ENCODE data around the gene DPRX. TPM values are rescaled to one million over a fixed set of nuclear protein-coding genes. Genes with fewer than 3 reads are reported as not detected.

The DPRX gene, protein sequence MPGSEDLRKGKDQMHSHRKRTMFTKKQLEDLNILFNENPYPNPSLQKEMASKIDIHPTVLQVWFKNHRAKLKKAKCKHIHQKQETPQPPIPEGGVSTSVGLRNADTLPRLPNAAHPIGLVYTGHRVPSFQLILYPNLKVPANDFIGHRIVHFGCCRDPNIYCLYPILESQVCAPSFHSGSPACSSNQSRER
- total RNA-seq (2012; rRNA removed) = not detected in 2 replicates

DNA sequence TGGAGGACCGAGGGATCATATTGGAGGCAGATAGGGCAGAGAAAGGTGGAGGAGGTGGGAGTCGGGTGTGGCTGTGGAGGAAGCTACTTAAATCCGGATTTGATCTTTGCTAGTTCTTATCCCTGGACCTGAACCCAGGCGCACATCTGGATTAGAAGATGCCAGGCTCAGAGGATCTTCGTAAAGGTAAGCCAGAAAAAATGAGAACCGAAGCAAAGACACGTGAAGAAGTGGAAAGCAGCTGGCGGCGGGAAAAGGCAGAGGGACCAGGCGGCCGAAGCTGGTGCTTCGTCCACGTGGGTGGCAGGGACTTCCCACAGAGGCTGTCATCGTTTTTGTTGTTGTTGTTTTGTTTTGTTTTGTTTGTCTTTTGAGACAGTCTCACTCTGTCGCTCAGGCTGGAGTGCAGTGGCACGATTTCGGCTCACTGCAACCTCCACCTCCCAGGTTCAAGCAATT is at the start of gene DPRX:
TSS of gene DPRX (plus strand) at position 51 of the 459 bp plus-strand sequence. CDS start at position 159, 108 bp downstream.
- no peak within 1 kb of the TSS for H3K4me3 ChIP-seq (ENCODE audit: low read length)
- no peaks in the 10 kb centered on the region for H3K27me3 ChIP-seq (ENCODE audit: control insufficient read depth, insufficient read depth, low read length)
- no peaks in the 10 kb centered on the region for H3K4me1 ChIP-seq (ENCODE audit: control insufficient read depth, insufficient read depth, low read length)
- H3K36me3 ChIP-seq (ENCODE audit: insufficient read depth, low read length) = no peaks in the 10 kb centered on the region
- H3K4me2 ChIP-seq (ENCODE audit: low read length) = no peak within 1 kb of the TSS
- H3K9me3 ChIP-seq (replicated peaks; ENCODE audit: low read length) = peaks cover 9% of the 10 kb centered on the region
- no peak within 1 kb of the TSS for H3K9ac ChIP-seq (ENCODE audit: low read depth, low read length)

DNA sequence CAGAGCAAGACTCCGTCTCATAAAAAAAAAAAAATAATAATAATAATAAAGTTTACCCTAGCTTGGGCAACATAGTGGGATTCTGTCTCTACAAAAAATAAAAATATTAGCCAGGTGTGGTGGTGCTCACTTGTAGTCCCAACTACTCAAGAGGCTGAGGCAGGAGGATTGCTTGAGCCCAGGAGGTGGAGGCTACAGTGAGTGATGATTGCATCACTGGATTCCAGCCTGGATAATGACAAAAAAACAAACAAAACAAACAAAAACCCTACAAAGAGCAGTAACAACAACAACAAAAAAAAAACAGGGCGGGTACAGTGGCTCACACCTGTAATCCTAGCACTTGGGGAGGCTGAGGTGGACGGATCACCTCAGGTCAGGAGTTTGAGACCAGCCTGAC is 48.6 kb upstream of the DPRX start:
- Histone ChIP-seq H3K4me2 (ENCODE audit: low read length) (no peak overlapping the region), H3K27me3 (ENCODE audit: control insufficient read depth, insufficient read depth, low read length) (no peaks in the 10 kb centered on the region), H3K4me3 (ENCODE audit: low read length) (no peak overlapping the region), H3K9me3 (replicated peaks; ENCODE audit: low read length) (peaks cover 19% of the 10 kb centered on the region), H3K36me3 (ENCODE audit: insufficient read depth, low read length) (peaks cover 14% of the 10 kb centered on the region), H3K9ac (ENCODE audit: low read depth, low read length) (no peak overlapping the region), H3K4me1 (ENCODE audit: control insufficient read depth, insufficient read depth, low read length) (no peaks in the 10 kb centered on the region)

DNA sequence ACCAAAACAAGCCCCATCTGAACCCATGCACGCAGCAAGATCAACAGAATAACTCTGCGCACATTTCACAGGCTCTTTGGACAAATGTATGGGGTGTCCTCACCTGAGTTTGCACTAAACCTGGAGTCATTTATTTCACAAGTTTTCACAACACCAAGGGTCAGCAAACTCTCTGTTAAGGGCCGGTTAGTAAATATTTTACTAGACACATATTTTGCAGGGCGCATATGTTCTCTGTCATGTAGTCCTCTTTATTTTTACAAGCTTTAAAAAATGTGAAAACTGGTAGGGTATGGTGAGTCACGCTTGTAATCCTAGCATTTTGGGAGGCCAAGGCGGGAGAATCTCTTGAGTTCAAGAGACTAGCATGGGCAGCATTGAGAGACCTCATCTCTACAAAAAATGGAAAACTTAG is 45.5 kb upstream of the DPRX start:
- Histone ChIP-seq H3K9me3 (replicated peaks; ENCODE audit: low read length) (peaks cover 3% of the 10 kb centered on the region), H3K4me2 (ENCODE audit: low read length) (no peak overlapping the region), H3K9ac (ENCODE audit: low read depth, low read length) (no peak overlapping the region), H3K4me1 (ENCODE audit: control insufficient read depth, insufficient read depth, low read length) (no peaks in the 10 kb centered on the region), H3K4me3 (ENCODE audit: low read length) (no peak overlapping the region), H3K36me3 (ENCODE audit: insufficient read depth, low read length) (no peaks in the 10 kb centered on the region), H3K27me3 (ENCODE audit: control insufficient read depth, insufficient read depth, low read length) (no peaks in the 10 kb centered on the region)

DNA sequence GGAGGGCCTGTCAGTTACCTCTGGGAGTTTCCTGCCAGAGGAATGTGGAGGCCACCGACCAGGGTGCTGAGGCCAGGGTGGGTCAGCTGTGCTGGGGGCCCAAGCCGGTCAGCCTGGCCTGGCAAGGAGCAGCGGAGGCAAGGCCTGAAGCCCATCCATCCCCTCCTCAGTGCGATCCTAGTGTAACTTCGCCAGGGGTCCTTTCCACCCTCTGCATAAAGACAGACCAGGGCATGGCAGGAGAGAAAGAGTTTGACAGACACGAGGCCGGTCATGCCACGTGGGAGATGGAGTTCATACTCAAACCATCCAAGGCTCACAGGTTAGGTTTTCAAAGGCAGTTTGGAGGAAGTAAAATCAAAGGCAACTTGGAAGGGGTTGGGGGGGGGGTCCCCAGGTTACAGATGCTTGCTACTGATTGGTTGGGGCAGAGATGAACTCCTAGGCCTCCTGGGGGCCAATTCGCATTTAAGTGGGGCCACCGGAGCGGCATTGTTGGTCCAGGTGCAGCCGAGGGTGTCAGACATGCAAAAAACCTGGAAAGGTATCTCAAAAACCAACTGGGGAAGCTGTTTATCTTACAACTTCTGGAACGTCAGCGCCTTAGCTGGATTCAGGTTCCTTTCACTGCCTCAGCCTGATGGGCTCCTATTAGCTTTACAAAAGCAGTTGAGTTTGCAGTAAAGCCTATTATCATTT is 36.8 kb upstream of the DPRX start:
- no peaks in the 10 kb centered on the region for H3K36me3 ChIP-seq (ENCODE audit: insufficient read depth, low read length)
- no peak overlapping the region for H3K9ac ChIP-seq (ENCODE audit: low read depth, low read length)
- H3K4me2 ChIP-seq (ENCODE audit: low read length) = no peak overlapping the region
- H3K4me1 ChIP-seq (ENCODE audit: control insufficient read depth, insufficient read depth, low read length) = no peaks in the 10 kb centered on the region
- H3K9me3 ChIP-seq (replicated peaks; ENCODE audit: low read length) = peaks cover 15% of the 10 kb centered on the region
- no peak overlapping the region for H3K4me3 ChIP-seq (ENCODE audit: low read length)
- no peaks in the 10 kb centered on the region for H3K27me3 ChIP-seq (ENCODE audit: control insufficient read depth, insufficient read depth, low read length)

DNA sequence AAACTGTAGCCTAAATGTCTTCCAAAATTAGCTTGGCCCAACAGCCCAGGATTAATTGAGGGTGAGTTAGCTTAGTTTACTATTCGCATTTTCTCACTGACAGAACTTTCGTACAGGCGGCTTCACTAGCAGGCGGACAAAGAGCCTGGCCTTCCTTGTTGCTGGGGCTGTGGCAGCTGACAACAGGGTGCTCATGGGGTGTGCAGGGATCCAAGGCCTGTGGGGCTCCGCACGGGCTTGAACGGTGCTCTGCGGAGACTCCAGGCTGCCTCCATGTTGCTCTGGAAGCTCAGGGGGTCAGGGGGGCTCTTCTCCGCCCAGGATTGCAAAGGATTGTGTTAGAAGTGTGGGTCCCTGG is 36.3 kb upstream of the DPRX start:
- Histone ChIP-seq H3K9me3 (replicated peaks; ENCODE audit: low read length) (peaks cover 15% of the 10 kb centered on the region), H3K27me3 (ENCODE audit: control insufficient read depth, insufficient read depth, low read length) (no peaks in the 10 kb centered on the region), H3K4me2 (ENCODE audit: low read length) (no peak overlapping the region), H3K9ac (ENCODE audit: low read depth, low read length) (no peak overlapping the region), H3K4me3 (ENCODE audit: low read length) (no peak overlapping the region), H3K4me1 (ENCODE audit: control insufficient read depth, insufficient read depth, low read length) (no peaks in the 10 kb centered on the region), H3K36me3 (ENCODE audit: insufficient read depth, low read length) (no peaks in the 10 kb centered on the region)

DNA sequence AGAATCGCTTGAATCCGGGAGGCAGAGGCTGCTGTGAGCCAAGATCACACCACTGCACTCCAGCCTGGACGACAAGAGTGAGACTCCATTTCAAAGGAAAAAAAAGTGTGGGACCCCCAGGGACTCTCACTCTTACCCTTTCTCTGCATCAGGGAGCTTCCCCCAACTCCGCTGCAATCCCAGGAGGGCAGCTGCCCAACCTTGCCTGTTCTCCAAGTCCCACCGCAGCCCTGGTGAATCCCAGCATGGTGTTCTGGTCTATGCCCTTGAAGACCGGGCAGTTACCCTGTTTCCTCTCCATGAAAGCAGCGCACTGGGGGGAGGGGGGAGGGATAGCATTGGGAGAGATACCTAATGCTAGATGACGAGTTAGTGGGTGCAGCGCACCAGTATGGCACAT is 35.7 kb upstream of the DPRX start:
- H3K4me2 ChIP-seq (ENCODE audit: low read length) = no peak overlapping the region
- H3K4me1 ChIP-seq (ENCODE audit: control insufficient read depth, insufficient read depth, low read length) = no peaks in the 10 kb centered on the region
- H3K36me3 ChIP-seq (ENCODE audit: insufficient read depth, low read length) = no peaks in the 10 kb centered on the region
- H3K4me3 ChIP-seq (ENCODE audit: low read length) = no peak overlapping the region
- no peaks in the 10 kb centered on the region for H3K27me3 ChIP-seq (ENCODE audit: control insufficient read depth, insufficient read depth, low read length)
- peaks cover 15% of the 10 kb centered on the region for H3K9me3 ChIP-seq (replicated peaks; ENCODE audit: low read length)
- H3K9ac ChIP-seq (ENCODE audit: low read depth, low read length) = no peak overlapping the region

DNA sequence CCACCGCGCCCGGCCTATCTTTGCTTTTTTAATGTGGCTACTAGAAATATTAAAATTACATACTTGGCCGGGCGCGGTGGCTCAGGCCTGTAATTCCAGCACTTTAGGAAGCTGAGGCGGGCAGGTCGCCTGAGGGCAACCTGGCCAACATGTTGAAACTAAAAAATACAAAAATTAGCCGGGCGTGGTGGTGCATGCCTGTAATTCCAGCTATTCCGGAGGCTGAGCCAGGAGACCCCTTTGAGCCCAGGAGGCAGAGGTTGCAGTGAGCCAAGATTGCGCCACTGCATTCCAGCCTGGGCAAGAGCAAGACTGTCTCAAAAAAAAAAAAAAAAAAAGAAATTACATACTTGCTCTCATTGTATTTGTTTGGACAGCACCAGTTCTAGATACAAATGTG is 34.8 kb upstream of the DPRX start:
- Histone ChIP-seq H3K9ac (ENCODE audit: low read depth, low read length) (no peak overlapping the region), H3K4me2 (ENCODE audit: low read length) (no peak overlapping the region), H3K36me3 (ENCODE audit: insufficient read depth, low read length) (no peaks in the 10 kb centered on the region), H3K4me1 (ENCODE audit: control insufficient read depth, insufficient read depth, low read length) (no peaks in the 10 kb centered on the region), H3K9me3 (replicated peaks; ENCODE audit: low read length) (peaks cover 15% of the 10 kb centered on the region), H3K4me3 (ENCODE audit: low read length) (no peak overlapping the region), H3K27me3 (ENCODE audit: control insufficient read depth, insufficient read depth, low read length) (no peaks in the 10 kb centered on the region)

DNA sequence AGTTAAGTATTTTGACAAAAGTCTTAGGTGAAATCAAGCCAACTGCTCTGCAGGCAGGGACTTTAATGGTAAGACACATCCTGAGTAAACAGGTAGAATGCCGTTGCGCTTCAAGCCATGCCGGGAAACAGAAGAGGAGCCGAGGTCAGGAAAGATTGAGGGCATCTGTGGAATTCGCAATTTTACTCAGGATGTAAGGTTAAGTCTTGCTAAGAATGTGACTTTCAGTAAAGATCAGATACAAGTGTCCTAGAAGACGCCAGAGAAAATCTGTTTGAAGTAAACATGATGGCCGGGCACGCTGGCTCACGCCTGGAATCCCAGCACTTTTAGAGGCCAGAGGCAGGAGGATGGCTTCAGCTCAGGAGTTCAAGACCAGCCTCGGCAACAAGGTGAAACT is 33.4 kb upstream of the DPRX start:
- Histone ChIP-seq H3K36me3 (ENCODE audit: insufficient read depth, low read length) (no peaks in the 10 kb centered on the region), H3K4me3 (ENCODE audit: low read length) (no peak overlapping the region), H3K4me2 (ENCODE audit: low read length) (no peak overlapping the region), H3K9me3 (replicated peaks; ENCODE audit: low read length) (peaks cover 12% of the 10 kb centered on the region), H3K9ac (ENCODE audit: low read depth, low read length) (no peak overlapping the region), H3K27me3 (ENCODE audit: control insufficient read depth, insufficient read depth, low read length) (no peaks in the 10 kb centered on the region), H3K4me1 (ENCODE audit: control insufficient read depth, insufficient read depth, low read length) (no peaks in the 10 kb centered on the region)

DNA sequence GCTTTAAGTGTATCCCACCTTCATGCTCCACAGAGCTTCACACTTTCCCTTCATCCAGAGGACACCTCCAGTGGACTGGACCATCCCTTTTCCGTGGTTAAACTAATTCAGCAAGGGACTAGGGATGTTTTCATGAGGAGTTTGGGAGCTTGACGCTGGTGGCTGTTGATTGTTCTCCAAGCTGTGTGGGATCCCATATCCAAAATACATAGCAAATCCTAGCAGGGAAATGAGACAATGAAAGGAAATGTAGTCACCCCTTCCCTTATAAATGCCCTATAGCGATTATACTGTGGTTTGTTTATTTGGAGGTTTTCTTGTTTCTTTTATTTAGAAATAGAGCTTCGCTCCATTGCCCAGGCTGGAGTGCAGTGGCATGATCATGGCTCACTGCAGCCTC is 31.6 kb upstream of the DPRX start:
- no peaks in the 10 kb centered on the region for H3K4me1 ChIP-seq (ENCODE audit: control insufficient read depth, insufficient read depth, low read length)
- H3K9ac ChIP-seq (ENCODE audit: low read depth, low read length) = no peak overlapping the region
- H3K4me3 ChIP-seq (ENCODE audit: low read length) = no peak overlapping the region
- H3K36me3 ChIP-seq (ENCODE audit: insufficient read depth, low read length) = no peaks in the 10 kb centered on the region
- no peak overlapping the region for H3K4me2 ChIP-seq (ENCODE audit: low read length)
- no peaks in the 10 kb centered on the region for H3K27me3 ChIP-seq (ENCODE audit: control insufficient read depth, insufficient read depth, low read length)
- H3K9me3 ChIP-seq (replicated peaks; ENCODE audit: low read length) = peaks cover 12% of the 10 kb centered on the region

DNA sequence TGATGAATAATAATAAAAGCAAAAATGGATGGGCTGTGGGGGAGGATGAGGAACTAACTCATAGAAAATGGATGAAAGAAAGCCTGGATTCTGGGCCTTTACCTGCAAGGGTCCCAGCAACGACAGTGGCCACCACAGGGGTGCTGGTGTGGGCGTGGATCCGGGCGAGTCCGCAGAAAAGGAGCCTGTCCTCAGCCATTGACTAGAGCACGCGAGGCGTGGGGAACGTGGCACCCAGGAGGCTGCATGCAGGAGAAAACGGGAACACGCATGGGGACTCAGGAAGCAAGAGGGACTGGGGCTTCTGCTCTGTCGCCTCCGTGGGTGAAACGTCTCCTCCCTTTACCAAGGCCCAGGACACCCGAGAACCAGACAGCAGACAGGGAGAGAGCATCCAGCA is 25.8 kb upstream of the DPRX start:
- Histone ChIP-seq H3K4me1 (ENCODE audit: control insufficient read depth, insufficient read depth, low read length) (no peaks in the 10 kb centered on the region), H3K9me3 (replicated peaks; ENCODE audit: low read length) (peaks cover 9% of the 10 kb centered on the region)

DNA sequence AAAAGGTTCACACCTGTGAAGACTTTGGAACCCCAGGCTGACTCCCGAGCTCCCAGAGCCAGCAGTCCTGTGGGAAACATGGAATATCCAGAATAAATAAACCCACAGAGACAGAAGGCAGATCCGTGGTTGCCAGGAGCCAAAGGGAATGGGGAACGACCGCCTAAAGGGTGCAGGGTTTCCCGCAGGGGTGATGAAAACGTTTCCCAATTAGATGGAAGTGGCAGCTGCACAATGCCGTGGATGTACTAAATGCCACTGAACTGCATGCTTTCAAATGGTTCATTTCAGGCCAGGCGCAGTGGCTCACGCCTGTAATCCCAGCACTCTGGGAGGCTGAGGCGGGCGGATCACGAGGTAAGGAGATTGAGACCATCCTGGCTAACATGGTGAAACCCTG is 23.4 kb upstream of the DPRX start:
- Histone ChIP-seq H3K4me3 (ENCODE audit: low read length) (no peak overlapping the region), H3K4me2 (ENCODE audit: low read length) (no peak overlapping the region), H3K36me3 (ENCODE audit: insufficient read depth, low read length) (no peaks in the 10 kb centered on the region), H3K9me3 (replicated peaks; ENCODE audit: low read length) (peaks cover 12% of the 10 kb centered on the region), H3K27me3 (ENCODE audit: control insufficient read depth, insufficient read depth, low read length) (no peaks in the 10 kb centered on the region), H3K4me1 (ENCODE audit: control insufficient read depth, insufficient read depth, low read length) (no peaks in the 10 kb centered on the region), H3K9ac (ENCODE audit: low read depth, low read length) (no peak overlapping the region)

More for the DNA sequence above, 25.8 kb upstream of the DPRX start:
- Histone ChIP-seq H3K27me3 (ENCODE audit: control insufficient read depth, insufficient read depth, low read length) (no peaks in the 10 kb centered on the region), H3K4me3 (ENCODE audit: low read length) (no peak overlapping the region), H3K9ac (ENCODE audit: low read depth, low read length) (no peak overlapping the region), H3K36me3 (ENCODE audit: insufficient read depth, low read length) (no peaks in the 10 kb centered on the region), H3K4me2 (ENCODE audit: low read length) (no peak overlapping the region)

Data from skeletal muscle satellite cell (primary cell).